H1 (cell line): ENCODE data around the gene CST5. TPM values are rescaled to one million over a fixed set of nuclear protein-coding genes. Genes with fewer than 3 reads are reported as not detected.

Source experiments
- CTCF ChIA-PET: fragments of 300-600 bp; sonication (Branson Sonifier 250); formaldehyde crosslinking; loops from one replicate; lab custom pipeline; 2021; ENCODE audit not compliant: partially characterized antibody; lab: Charles Lee
- POLR2A ChIA-PET: fragments of 300-600 bp; sonication (Branson Sonifier 250); formaldehyde crosslinking; loops from one replicate; lab custom pipeline; 2021; ENCODE audit warnings: inconsistent platforms; ENCODE audit not compliant: partially characterized antibody; lab: Charles Lee
- DNase-seq, 2 experiments: peaks; one replicate each; pipeline versions ENCODE4 v3.0.0 to v3.0.0-alpha.2; 2010 to 2022; ENCODE audit warnings: low spot score in 2 of 2, low read depth in 1 of 2, mixed read lengths in 1 of 2
- FAIRE-seq: peaks from 2 replicates; lab custom pipeline; 2011; peaks lifted over from hg19 to GRCh38; lab: Jason Lieb, UNC
- H2AFZ ChIP-seq: 2 replicates; pipeline ENCODE4 v1.8.1; 2012; ENCODE audit warnings: low read length, inconsistent platforms
- H2AK5ac ChIP-seq: 2 replicates; pipeline ENCODE4 v1.6.1; 2013; ENCODE audit warnings: low read depth, low read length
- H2BK120ac ChIP-seq: replicated peaks from 2 replicates; pipeline ENCODE3; 2013; ENCODE audit warnings: low read depth, low read length, inconsistent platforms
- H2BK12ac ChIP-seq: 2 replicates; pipeline ENCODE4 v1.6.1; 2013; ENCODE audit warnings: low read depth, low read length
- H2BK15ac ChIP-seq: 2 replicates; pipeline ENCODE4 v1.6.1; 2013; ENCODE audit warnings: low read length
- H2BK20ac ChIP-seq: 2 replicates; pipeline ENCODE4 v1.6.1; 2013; ENCODE audit warnings: low read length
- H2BK5ac ChIP-seq: 2 replicates; pipeline ENCODE4 v1.6.1; 2013; ENCODE audit warnings: low read depth, low read length
- H3K14ac ChIP-seq: 2 replicates; pipeline ENCODE4 v1.6.1; 2013; ENCODE audit warnings: inconsistent platforms; ENCODE audit not compliant: insufficient read length
- H3K18ac ChIP-seq: 2 replicates; pipeline ENCODE4 v1.6.1; 2013; ENCODE audit warnings: low read length; ENCODE audit errors: extremely low read depth
- H3K23ac ChIP-seq: 2 replicates; pipeline ENCODE4 v1.6.1; 2013; ENCODE audit warnings: inconsistent platforms; ENCODE audit not compliant: insufficient read length
- H3K23me2 ChIP-seq: 2 replicates; pipeline ENCODE4 v1.6.1; 2013; ENCODE audit warnings: low read depth, low read length
- H3K27ac ChIP-seq: 2 replicates; pipeline ENCODE4 v1.6.1; 2011; ENCODE audit warnings: low read depth, low read length, inconsistent platforms
- H3K27me3 ChIP-seq, 4 experiments: replicated peaks in 1 of 4; 1 replicate in 1 of 4; 2 replicates in 3 of 4; pipeline versions ENCODE4 v1.6.1 to v1.8.1; 2011 to 2013; ENCODE audit warnings: low read length in 3 of 4, mild to moderate bottlenecking in 3 of 4, inconsistent platforms in 2 of 4, mixed read lengths in 2 of 4, moderate library complexity in 1 of 4; ENCODE audit not compliant: control insufficient read depth in 3 of 4, insufficient read depth in 3 of 4; ENCODE audit errors: extremely low read depth in 1 of 4
- H3K36me3 ChIP-seq, 4 experiments: 2 replicates each; pipeline versions ENCODE4 v1.6.1 to v1.8.1; 2011 to 2013; ENCODE audit warnings: mild to moderate bottlenecking in 4 of 4, low read length in 3 of 4, moderate library complexity in 2 of 4, control low read depth in 1 of 4, inconsistent platforms in 1 of 4; ENCODE audit not compliant: insufficient read depth in 4 of 4, control insufficient read depth in 2 of 4
- H3K4ac ChIP-seq: replicated peaks from 2 replicates; pipeline ENCODE3; 2013; ENCODE audit warnings: low read length, low read depth, mixed read lengths, inconsistent platforms; ENCODE audit not compliant: insufficient read length
- H3K4me1 ChIP-seq, 4 experiments: replicated peaks in 1 of 4; 1 replicate in 1 of 4; 2 replicates in 3 of 4; pipeline versions ENCODE4 v1.6.1 to v1.8.1; 2011 to 2013; ENCODE audit warnings: low read length in 3 of 4, inconsistent platforms in 2 of 4, mixed read lengths in 1 of 4; ENCODE audit not compliant: insufficient read depth in 4 of 4, control insufficient read depth in 3 of 4
- H3K4me2 ChIP-seq, 2 experiments: 2 replicates each; pipeline versions ENCODE4 v1.6.1 to v1.8.1; 2011 to 2013; ENCODE audit warnings: low read depth in 2 of 2, low read length in 2 of 2, control low read depth in 1 of 2, inconsistent platforms in 1 of 2, mild to moderate bottlenecking in 1 of 2; ENCODE audit not compliant: insufficient read depth in 1 of 2
- H3K4me3 ChIP-seq, 4 experiments: fragments of 200-600, 300-600 bp in 1 of 4; sonication (generic), shearing (Covaris generic), sonication (Bioruptor Twin) in 1 of 4; 2 replicates each; pipeline versions ENCODE4 v1.5.1 to v1.8.1; 2011 to 2016; ENCODE audit warnings: low read length in 4 of 4, low read depth in 3 of 4, control low read depth in 2 of 4, inconsistent platforms in 2 of 4, mild to moderate bottlenecking in 2 of 4, mixed read lengths in 1 of 4, moderate library complexity in 1 of 4; ENCODE audit not compliant: insufficient read depth in 2 of 4; ENCODE audit errors: extremely low read depth in 1 of 4
- H3K56ac ChIP-seq: replicated peaks from 2 replicates; pipeline ENCODE3; 2013; ENCODE audit warnings: low read depth, mild to moderate bottlenecking, mixed read lengths, low read length, inconsistent platforms; ENCODE audit not compliant: insufficient read length
- H3K79me1 ChIP-seq: 2 replicates; pipeline ENCODE4 v1.6.1; 2013; ENCODE audit warnings: low read depth, low read length, control low read depth
- H3K79me2 ChIP-seq, 2 experiments: 2 replicates each; pipeline versions ENCODE4 v1.6.1 to v1.8.1; 2012 to 2013; ENCODE audit warnings: low read length in 2 of 2, mild to moderate bottlenecking in 2 of 2, inconsistent platforms in 1 of 2; ENCODE audit not compliant: insufficient read depth in 2 of 2, control insufficient read depth in 1 of 2
- H3K9ac ChIP-seq, 4 experiments: replicated peaks in 1 of 4; 1 replicate in 1 of 4; 2 replicates in 3 of 4; pipeline versions ENCODE4 v1.6.1 to v1.8.1; 2011 to 2013; ENCODE audit warnings: low read depth in 3 of 4, low read length in 3 of 4, control low read depth in 2 of 4, mild to moderate bottlenecking in 2 of 4, moderate library complexity in 2 of 4, inconsistent platforms in 1 of 4; ENCODE audit errors: extremely low read depth in 1 of 4
- H3K9me3 ChIP-seq, 2 experiments: 2 replicates each; pipeline versions ENCODE4 v1.6.1 to v1.8.1; 2012 to 2013; ENCODE audit warnings: mild to moderate bottlenecking in 2 of 2, moderate library complexity in 2 of 2, control low read depth in 1 of 2, inconsistent platforms in 1 of 2, low read depth in 1 of 2, low read length in 1 of 2, mixed read lengths in 1 of 2; ENCODE audit not compliant: insufficient read depth in 2 of 2
- H4K20me1 ChIP-seq, 2 experiments: replicated peaks in 1 of 2; 2 replicates each; pipeline versions ENCODE3 to v1.8.1; 2011 to 2013; ENCODE audit warnings: inconsistent platforms in 2 of 2, low read length in 2 of 2, mild to moderate bottlenecking in 1 of 2; ENCODE audit not compliant: insufficient read depth in 2 of 2, control insufficient read depth in 1 of 2
- H4K5ac ChIP-seq: 2 replicates; pipeline ENCODE4 v1.6.1; 2013; ENCODE audit warnings: low read length, low read depth, mixed read lengths, inconsistent platforms; ENCODE audit not compliant: insufficient read length
- H4K8ac ChIP-seq: 2 replicates; pipeline ENCODE4 v1.8.0; 2013; ENCODE audit warnings: mild to moderate bottlenecking, moderate library complexity, low read length, inconsistent platforms; ENCODE audit not compliant: insufficient read depth; ENCODE audit errors: extremely low read depth
- H4K91ac ChIP-seq: replicated peaks from 2 replicates; pipeline ENCODE3; 2013; ENCODE audit warnings: low read length, mixed read lengths, inconsistent platforms; ENCODE audit not compliant: insufficient read length
- KDM1A ChIP-seq: fragments of 200-600, 300-600 bp; sonication (generic); IDR thresholded peaks from 2 replicates; pipeline ENCODE4 v1.7.1; 2016; ENCODE audit warnings: mild to moderate bottlenecking, low read length, borderline replicate concordance
- KDM4A ChIP-seq: IDR thresholded peaks from one replicate; pipeline ENCODE4 v1.7.1; 2012; ENCODE audit warnings: low read depth, mild to moderate bottlenecking, moderate library complexity, low read length, inconsistent platforms; ENCODE audit not compliant: severe bottlenecking
- SIRT6 ChIP-seq: IDR thresholded peaks from one replicate; pipeline ENCODE4 v1.7.1; 2012; ENCODE audit warnings: low read length, inconsistent platforms
- WGBS, 2 experiments: shearing (Covaris generic) in 1 of 2; methylation state at CpG; one replicate each; pipeline versions ENCODE4 v1.1.6 to v1.1.7; 2013 to 2015; ENCODE audit warnings: low lambda C conversion rate in 2 of 2, mixed read lengths in 2 of 2, inconsistent platforms in 1 of 2, low coverage in 1 of 2, missing lambda C conversion rate in 1 of 2; ENCODE audit not compliant: insufficient replicate concordance in 2 of 2, insufficient coverage in 1 of 2, insufficient read length in 1 of 2; ENCODE audit errors: extremely low coverage in 1 of 2, missing lambda C conversion rate in 1 of 2; 5-methylcytosine and 5-hydroxymethylcytosine counted together
- polyA plus RNA-seq, 7 experiments: library from polyadenylated mRNA; depleted of rRNA in 3 of 7; stranded (reverse) in 5 of 7; unstranded in 2 of 7; fragments of >200 nt in 5 of 7; fragments of 200-250 nt in 2 of 7; gene quantifications; 1 replicate in 5 of 7; 2 replicates in 1 of 7; 4 replicates in 1 of 7; pipeline versions ENCODE4 v1.2.1 to v1.2.3, GENCODE V29; 2011 to 2013; ENCODE audit warnings: missing spikeins in 2 of 7, mixed read lengths in 2 of 7
- total RNA-seq: library from RNA; stranded (reverse); fragmentation: NEBNext Ultra II Directional; extraction: Animal tissue kit (Norgen Biotek cat#: 25700); gene quantifications from 2 replicates; pipeline ENCODE4 v1.2.1, GENCODE V29; 2021

Gene CST5
- total and polyA plus RNA-seq, 2 of the 8 experiments (the other 6 are each of a cell fraction or from before 2014, with no cell fraction given) = not detected

DNA sequence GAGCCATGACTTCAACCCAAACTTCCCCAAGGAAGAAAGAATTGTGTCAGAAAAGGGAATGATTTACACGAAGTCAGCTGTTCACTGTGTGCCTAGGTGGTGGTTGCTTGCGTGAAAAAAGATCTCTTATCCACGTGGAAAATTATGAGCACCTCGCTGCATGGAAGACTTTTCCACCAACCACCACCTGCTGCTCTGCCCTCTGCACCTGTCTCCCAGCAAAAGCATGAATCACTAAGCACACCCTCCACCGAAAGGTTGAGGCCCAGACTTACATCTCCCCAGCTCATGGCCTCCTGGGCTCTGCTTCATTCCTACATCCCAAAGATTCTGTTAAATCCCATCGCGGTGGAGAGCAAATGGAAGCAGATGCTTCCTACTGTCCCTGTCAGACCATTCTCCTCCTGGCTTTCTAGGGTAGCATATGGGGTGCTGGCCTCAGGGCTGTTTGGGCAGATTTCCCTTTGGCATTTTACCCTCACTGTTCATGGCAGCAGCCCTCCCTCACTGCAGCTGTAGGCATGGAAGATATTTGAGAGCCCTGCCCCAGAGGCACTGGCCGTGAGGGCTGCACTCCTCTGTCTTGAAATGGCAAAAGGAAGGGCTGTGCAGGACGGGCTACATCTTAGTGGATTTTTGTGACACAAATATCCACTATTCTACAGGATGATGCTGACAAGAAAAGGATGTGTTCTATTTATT is 37.6 kb upstream of the CST5 start:
- no peak for FAIRE-seq
- peaks cover 0 to 4% (median 1%) of the 10 kb centered on the region in 4 experiments; a peak in 2 of 7 replicates for H3K4me1 ChIP-seq
- H2AFZ ChIP-seq = no peak overlapping the region
- H3K23me2 ChIP-seq = no peaks in the 10 kb centered on the region; the same call in 1 of the 2 replicates
- no peak overlapping the region for H4K8ac ChIP-seq
- no peak overlapping the region for H2AK5ac ChIP-seq
- H3K79me2 ChIP-seq = no peaks in the 10 kb centered on the region
- H4K20me1 ChIP-seq = no peaks in the 10 kb centered on the region
- no peak overlapping the region for H3K4ac ChIP-seq
- H3K56ac ChIP-seq = no peak overlapping the region
- ChIA-PET POLR2A (no interaction called here), CTCF (interaction anchor here (1.1 kb wide), 2 partner anchors 17 to 97 kb away, joined by 3 to 4 read pairs; no protein-coding TSS in a partner anchor)
- H3K79me1 ChIP-seq = no peaks in the 10 kb centered on the region
- no peak overlapping the region for H2BK120ac ChIP-seq
- H3K27ac ChIP-seq = no peak overlapping the region
- H3K18ac ChIP-seq = no peak overlapping the region
- H4K5ac ChIP-seq = no peak overlapping the region
- H3K9me3 ChIP-seq = no peaks in the 10 kb centered on the region
- H3K23ac ChIP-seq = no peak overlapping the region
- H2BK12ac ChIP-seq = no peak overlapping the region
- no peak overlapping the region for H2BK20ac ChIP-seq
- WGBS, 2 experiments = 91% methylated on average over 9 of the region's 9 CpGs; no CpG with 5 or more reads in 1 of the 2 experiments
- no peak overlapping the region for H2BK15ac ChIP-seq
- no peak overlapping the region for H3K4me3 ChIP-seq
- H3K14ac ChIP-seq = no peak overlapping the region
- H4K91ac ChIP-seq = no peak overlapping the region
- no peaks in the 10 kb centered on the region for H3K36me3 ChIP-seq
- no peak for DNase-seq
- H3K27me3 ChIP-seq = no peaks in the 10 kb centered on the region
- no peak overlapping the region for H3K4me2 ChIP-seq
- no peak overlapping the region for H2BK5ac ChIP-seq
- H3K9ac ChIP-seq = no peak overlapping the region
- TF ChIP-seq SIRT6 (no peak), KDM4A (no peak), KDM1A (no peak)
